D341Med (cell line): ENCODE results near the gene LSM12.
A peak's percentile ranks its signal among the peaks of the same experiment; 100 is the strongest.
"Not testable (repeated sequence)": the region's sequence is repeated elsewhere in the genome, so short reads cannot be mapped to it uniquely, and the experiment has no call there.

Experiments
- DNase-seq: peaks from one replicate; pipeline ENCODE4 v3.0.0; 2012; ENCODE audit warnings: low spot score

Gene LSM12

DNA sequence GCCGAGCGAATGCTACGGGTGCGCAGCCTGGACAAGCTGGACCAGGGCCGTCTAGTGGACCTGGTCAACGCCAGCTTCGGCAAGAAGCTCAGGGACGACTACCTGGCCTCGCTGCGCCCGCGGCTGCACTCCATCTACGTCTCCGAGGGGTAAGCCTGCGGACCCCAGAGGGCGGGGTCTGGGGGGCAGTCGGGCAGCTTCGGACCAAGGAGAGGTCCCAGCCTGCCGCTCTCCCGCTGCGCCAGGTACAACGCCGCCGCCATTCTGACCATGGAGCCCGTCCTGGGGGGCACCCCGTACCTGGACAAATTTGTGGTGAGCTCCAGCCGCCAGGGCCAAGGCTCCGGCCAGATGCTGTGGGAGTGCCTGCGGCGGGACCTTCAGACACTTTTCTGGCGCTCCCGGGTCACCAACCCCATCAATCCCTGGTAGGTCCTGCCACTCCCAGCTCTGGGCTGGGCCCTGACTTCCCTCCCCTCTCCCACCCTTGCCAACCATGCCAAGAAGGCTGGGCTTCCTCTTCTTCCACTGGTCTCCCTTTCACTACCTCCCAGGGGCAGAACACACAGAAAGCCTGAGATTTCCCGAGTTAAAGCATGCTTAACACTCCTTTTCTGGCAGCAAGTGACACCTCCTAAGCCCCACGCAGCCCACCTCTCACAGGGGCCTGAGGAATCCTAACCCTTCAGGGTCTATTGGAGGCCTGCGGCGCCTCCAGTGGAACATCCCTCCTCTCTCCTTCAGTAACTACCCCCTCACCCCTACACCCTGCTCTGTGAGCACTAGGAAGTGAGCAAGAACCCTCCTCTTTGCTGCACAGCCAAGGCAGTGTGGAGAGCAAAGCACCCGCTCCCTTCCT lies 58.9 kb downstream of the LSM12 start:
- no peak for DNase-seq

DNA sequence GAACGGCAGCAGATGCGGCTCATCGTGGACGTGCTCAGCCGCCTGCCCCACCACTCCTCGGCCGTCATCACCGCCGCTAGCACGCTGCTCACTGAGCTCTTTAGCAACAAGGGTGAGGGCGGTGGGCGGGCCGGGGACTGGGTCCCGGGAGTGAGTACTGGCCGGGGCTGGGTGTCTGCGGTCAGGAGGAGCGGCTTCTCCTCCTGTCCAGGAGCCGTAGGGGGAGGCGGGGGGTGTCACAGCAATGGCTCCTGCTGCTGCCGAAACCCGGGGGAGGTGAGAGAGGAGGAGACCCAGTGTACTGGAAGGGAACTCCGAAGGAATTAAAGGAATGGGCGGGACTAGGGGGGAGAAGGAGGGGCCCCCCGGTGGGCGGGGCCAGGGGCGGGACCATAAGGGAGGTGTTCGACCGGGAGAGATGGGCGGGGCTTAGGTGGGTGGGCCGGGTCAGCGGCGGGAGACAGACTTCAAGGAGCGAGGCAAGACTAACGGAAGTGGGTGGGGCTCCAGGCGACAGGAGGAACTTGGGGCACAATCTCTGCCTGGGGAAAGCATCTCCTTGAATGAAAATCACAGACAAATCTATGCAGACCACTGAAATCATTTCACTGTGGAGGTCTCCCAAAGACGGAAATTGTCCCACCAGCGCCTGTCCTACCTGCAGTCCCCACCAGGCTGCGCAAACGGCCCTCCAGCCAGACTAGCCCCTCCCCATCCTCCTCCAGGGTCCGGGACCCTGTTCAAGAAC lies 59.7 kb downstream of the LSM12 start:
- peak; percentile 100 for DNase-seq

DNA sequence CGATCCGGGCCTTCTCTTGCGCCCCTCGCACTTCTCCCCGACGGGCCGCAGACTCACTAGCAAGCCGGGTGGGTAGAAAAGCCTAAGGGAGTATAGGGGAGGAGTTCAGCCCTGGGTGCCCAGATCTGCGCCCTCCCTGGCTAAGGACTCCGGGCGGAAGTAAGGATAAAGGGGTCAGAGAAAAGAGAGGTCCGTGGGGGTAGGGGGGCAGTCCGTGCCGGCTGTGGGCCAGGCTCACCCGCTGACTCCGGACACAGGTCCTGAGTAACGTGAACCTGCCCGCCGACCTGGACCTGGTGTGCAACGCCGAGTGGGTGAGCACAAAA lies 60.2 kb downstream of the LSM12 start:
- no peak for DNase-seq

DNA sequence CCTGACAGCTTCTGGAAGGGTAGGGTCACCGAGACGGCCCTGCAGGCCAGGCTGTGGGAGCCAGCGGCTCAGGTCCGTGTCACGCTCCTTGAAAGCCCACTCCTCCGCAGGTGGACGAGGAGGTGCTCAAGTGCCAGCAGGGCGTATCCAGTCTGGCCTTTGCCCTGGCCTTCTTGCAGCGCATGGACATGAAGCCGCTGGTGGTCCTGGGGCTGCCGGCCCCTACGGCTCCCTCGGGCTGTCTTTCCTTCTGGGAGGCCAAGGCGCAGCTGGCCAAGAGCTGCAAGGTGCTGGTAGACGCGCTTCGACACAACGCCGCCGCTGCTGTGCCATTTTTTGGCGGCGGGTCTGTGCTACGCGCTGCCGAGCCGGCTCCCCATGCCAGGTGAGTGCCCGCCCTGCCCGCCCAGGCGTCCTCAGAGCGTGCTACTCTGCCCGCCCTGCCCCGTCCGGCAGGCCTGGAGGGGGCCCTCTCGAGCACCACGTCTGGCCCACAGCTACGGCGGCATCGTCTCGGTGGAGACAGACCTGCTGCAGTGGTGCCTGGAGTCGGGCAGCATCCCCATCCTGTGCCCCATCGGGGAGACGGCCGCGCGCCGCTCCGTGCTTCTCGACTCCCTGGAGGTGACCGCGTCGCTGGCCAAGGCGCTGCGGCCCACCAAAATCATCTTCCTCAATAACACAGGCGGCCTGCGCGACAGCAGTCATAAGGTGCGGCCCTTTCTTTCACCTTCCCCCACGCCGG lies 60.8 kb downstream of the LSM12 start:
- DNase-seq: no peak

DNA sequence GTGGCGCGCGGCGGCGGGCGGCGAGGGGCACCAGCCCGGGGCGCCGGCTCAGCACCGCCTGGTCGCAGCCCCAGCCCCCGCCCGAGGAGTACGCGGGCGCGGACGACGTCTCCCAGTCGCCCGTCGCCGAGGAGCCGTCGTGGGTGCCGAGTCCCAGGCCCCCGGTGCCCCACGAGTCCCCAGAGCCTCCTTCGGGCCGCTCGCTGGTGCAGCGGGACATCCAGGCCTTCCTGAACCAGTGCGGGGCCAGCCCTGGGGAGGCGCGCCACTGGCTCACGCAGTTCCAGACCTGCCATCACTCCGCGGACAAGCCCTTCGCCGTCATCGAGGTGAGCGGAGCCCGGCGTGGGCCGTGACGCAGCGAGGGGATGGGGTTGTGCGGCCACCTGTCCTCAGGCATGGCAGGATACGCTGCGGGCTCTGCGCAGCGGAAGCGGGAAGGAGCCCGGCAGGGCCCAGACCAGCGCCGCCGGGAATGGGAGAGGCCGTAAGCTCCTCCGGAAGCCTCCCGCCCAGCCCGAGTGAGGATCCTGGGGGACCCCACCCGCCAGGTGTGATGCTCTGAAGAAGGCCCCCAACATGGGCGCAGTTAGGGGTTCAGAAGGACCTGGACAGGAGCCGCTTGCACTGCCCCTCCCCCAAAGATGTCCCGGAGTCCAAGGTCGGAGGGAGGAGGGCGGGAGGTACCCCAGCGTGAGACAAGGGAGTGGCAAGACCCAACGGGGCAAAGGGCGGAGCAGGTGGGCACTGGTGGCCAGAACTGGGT lies 61.5 kb downstream of the LSM12 start:
- DNase-seq: no peak

DNA sequence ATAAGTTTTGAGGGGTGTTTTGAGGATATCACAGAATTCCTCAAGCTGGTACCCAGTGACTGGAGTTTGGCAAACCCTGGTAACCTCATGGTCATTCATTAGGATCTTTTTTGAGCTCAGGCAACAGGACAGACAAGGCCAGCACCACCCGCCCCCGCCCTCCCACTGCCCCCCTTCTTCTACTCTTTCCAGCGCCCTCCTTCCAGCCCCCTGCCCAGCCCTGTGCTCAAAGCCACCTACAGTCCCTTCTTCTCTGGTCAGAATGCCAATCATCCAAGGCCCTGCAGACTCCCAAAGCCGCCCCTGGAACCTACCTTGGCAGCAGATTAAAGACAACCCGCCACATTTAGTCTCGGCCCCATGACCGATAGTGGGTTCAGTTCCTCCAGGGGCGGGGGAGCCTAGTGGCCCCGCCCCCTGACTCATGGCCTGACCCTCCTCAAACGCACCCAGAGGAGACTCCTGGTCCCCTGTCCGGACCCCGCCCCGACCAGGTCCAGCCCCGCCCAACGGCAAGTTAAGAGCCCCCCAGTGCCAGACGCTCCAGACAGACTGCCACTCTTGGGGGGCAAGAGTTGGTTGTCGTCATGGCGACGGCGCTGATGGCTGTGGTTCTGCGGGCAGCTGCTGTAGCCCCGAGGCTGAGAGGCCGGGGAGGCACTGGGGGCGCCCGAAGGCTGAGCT lies 62.3 kb downstream of the LSM12 start, which contains the start of gene NAGS:
NAGS (plus strand) TSS at position 546 of the 684 bp plus-strand sequence; CDS start at position 588, 42 bp downstream.
- no peak for DNase-seq

DNA sequence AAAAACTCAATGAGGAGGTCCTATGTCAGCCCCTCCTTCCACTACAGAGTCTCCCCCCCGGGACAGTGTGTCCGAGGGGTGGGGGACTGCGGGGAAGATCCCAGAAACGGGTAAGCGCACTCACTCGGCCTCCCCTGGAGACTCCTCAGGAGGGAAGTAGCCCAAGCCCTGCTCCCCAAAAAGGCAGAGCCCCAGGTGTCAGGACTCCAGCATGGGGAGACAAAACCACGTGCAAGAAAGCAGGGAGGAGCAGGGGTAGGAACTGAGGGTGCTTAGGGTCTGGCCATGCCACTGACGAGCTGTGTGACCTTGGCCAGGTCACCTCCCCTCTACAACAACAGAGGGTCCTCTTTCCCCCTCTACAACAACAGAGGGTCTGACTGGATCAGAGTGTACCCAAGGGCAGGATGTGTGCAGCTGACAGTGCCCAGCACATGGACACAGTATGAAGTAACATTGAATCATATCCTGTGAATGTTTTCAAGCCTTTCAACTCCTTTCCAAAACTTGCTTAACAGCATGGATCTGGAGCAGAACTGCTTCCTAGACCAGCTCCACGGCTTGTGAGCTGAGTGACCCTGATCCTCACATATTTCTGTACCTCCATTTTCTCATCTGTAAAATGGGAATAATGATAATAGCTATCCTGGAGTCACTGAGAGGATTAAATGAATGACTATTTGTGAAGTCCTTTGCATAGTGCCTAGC lies 64.2 kb downstream of the LSM12 start:
- no peak for DNase-seq

DNA sequence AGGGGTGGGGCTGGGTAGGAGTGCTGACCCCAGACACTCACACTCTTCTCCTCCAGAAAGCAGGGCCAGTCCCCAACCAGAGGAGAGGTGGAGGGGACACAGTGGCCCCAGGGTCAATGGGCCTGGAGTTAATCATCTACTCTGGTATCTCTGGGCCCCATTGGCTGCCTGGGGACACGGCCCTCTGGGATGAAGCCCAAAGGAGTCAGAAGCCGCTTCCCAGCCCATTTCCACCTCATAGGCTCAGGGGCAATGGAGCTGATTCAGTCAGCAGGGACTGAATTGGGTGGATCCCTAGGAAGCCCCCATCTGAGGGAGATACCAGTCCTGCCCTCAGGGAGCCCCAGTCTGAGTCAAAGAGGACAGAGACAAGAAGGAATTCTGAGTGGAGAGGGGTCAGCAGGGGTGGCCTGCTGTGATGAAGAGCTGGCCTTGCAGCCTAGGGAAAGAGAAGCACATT lies 65.0 kb downstream of the LSM12 start:
- no peak for DNase-seq

DNA sequence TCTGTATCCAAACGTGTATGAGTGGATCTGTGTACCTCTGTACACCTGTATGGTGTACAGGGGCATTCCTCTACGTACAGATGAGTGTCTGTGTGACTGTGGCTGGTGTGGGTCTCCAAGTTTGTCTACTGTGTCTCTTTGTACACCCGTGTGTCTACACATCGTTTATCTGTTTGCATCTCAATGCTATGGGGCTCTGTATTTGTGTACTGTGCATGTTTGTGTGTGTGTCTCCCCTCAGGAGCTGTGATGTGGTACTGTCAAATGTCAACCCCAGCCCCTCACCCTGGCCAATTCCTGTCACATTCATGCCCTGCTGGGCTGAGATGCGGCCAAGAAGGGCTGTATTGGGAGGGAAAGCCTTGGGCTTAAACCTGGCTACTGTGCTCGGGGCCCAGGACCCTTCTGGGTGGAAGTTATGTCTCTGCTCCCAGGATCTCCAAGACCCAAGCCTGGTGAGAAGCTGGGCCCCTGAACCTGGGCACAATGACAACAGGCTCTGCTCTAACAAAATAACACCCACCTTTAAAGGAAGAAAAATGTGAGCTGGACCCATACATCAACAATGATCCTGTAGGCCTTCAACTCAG lies 65.5 kb downstream of the LSM12 start:
- no peak for DNase-seq

DNA sequence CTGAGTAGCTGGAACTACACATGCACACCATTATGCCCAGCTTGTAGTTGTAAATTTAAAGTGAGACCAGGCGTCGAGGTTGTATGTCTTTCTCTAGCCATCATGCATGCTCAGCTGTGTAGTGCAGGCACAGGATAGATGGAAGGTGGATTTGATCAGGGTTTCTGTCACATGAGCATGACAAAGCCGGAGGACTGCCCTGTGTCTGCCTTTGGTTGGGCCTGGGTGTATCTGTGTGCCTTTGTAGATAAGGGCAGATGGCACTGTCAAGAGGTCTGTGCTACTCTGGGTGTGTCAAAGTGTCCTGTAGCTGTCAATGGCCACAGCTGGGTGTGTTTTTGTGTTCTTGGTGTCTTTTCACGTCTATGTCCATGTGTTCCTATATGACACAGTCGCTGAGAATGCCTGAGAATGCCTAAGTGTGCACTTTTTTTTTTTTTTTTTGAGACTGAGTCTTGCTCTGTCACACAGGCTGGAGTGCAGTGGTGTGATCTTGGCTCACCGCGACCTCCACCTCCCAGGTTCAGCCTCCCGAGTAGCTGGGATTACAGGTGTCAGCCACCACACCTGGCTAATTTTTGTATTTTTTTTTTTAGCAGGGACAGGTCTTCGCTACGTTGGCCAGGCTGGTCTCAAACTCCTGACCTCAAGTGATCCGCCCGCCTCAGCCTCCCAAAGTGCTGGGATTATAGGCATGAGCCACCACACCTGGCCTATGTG lies 66.2 kb downstream of the LSM12 start:
- no peak for DNase-seq

DNA sequence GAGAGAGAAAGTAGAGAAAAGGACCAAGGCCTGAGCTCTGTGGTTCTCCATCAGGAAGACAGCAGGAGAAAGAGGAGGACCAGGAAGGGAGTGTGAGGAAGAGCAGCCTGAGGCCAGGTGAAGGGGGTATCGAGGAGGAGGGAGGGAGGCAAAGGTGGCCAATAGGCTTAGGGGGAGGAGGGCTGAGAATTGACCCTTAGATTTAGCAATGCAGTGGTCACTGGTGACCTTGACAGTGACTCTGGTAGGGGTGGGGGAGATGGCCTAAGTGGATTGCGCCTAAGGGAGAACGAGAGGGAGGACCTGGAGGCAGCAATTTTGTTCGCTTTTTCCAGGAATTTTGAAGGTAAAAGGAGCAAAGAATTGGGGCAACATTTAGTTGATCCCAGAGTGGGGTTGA lies 67.4 kb downstream of the LSM12 start:
- DNase-seq: no peak

DNA sequence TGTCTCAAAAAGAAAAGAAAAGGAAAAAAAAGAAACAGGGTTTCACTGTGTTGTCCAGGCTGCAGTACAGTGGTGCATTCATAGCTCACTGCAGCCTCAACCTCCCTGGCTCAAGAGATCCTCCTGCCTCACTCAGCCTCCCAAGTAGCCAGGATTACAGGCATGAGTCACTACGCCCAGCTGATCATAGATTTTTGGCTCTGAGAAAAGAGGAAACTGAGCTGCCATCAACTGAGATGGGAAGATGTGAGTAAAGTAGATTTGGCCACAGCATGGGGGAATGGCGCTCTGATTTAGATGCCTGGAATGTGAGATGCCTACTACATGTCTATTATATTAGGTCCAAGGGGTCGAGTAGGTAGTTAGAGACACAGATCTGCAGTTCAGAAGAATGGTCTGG lies 67.9 kb downstream of the LSM12 start:
- no peak for DNase-seq

DNA sequence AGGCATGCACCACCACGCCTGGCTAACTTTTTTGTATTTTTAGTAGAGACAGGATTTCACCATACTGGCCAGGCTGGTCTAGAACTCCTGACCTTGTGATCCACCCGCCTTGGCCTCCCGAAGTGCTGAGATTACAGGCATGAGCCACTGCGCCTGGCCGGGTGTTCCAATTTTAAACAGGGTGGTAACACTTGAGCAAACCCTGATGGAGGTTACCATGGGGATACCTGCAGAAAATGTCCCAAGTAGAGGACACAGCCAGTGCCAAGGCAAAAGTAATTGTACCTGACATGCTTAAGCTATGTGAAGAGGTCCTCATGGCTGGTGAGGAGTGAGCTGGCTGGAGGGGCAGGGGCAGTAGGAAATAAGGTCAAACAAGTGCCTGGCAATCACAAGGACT lies 69.3 kb downstream of the LSM12 start:
- not testable (repeated sequence) for DNase-seq

DNA sequence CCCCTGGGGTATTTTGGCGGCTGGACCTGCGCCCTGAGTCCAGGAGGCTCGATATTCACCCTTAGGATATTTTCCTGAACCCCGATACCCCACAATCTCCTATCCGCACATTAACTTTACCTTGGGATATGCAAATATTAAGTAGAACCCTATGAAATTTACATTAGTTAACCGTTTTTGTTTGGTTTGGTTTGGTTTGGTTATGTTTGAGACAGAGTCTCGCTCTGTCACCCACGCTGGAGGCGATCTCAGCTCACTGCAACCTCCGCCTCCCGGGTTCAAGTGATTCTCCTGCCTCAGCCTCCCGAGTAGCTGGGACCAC lies 71.4 kb downstream of the LSM12 start:
- DNase-seq: no peak

DNA sequence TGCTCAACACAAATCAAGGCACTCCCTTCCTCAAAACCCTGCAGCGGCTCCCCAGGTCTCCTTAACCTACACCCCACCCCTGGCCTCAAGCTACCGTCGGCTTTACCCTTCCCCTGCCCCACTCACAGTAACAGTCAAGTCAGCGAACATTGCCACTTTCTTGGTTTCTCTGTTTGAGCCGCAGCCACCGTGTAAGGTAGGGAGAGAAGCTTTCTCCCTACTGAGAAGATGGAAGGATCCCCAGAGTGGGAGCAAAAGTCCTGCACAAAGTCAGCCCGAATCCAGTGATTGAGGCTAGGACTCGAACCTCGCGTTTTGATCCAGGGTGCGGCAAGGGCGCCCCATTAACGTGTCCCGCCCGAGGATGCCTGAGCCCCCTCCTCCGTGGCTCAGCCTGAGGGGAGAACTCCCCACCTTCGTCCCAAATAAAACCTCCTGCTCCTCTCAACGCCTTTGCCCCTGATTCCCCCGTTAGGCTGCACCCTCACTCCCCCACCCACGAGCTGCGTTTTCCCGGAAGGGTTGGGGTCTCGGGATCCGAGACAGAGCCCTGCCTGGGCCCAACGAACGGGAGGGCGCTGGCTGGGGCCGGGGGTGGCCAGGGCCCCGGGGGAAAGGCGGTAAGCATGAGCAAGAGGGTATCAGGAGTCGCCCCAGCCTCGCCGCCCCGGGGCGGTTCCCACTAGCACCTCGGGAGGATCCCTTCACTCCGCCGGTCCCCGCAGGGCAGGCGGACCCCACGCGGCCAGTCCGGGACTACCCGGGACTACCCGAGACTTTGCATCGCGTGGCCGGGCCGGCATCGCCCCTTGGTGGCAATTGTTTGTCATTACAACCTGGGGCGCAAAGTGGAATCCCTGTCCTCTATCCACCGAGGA lies 72.0 kb downstream of the LSM12 start:
- peak; percentile 95 for DNase-seq

DNA sequence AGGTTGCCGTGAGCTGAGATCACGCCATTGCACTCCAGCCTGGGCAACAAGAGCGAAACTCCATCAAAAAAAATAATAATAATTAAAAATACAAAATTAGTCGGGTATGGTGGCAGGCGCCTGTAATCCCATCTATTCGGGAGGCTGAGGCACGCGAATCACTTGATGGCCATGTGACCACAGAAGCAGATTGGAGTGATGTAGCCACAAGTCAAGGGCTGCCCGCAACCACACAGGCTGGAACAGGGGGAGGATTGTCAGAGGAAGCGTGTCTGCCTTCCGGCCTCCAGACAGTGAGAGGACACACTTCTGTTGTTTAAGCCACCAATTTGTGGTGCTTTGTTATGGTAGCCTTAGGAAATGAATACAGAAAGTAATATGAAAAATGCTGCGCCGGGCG lies 73.8 kb downstream of the LSM12 start:
- DNase-seq: no peak

DNA sequence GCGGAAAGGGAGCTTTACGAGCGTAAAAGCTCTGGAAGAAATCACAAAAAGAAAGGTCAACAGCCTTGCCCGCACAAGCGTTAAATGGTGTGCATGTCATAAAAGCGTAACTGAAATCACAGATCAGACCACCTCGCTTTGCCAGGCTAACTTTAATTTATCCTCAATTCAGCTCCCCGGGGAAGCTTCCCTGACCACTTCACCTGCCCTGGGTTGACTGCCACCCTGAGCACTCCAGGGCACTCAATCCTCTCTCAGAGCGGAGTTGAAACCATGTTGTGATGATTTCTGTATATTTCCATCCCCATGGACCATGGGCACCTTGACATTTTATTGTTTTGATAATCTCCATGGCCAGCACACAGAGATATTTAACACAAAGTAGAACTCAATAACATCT lies 78.2 kb downstream of the LSM12 start:
- no peak for DNase-seq

DNA sequence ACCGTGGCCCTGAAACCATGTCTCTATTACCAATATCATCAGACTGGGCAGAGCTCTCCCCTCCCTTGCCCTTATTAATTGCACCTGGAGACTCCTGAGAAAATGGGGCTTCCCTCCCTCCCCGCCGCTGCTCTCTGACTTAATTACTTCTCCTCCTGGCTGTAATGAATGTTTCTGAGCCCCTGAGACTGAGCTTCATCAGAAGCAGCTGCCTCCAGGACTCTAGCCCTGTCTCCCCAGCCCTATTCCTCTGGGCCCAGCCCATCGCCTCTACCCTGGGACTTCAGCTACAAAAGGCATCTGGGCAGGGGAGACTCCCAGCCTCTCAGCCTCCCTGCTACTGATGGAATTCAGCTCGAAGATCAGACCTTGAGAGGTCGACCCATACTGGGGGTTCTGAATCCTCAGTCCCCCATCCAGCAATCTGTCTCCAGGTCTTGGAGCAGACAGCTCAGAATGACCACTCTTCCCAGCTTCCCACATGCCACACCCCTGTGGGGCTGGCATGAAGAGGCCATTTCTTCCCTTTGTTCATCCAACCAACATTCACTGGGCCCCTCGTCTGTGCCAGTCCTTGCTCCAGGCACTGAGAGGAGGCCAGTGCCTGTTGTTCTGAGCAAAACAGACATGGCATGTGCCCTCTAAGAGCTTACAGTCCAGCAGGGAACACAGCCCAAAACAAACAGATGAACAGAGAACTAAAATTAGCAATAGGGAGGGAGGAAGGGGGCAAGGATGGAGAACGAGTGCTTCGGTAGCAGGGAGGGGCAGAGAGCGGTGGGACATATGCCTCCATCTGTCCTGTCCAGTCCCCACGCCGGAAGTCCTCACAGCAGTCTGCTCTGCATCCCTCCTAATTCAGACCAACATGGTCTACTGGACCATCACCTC lies 79.1 kb downstream of the LSM12 start:
- peak; percentile 30 for DNase-seq
